Superior temporal gyrus (tissue), 1 donor: ENCODE measurements around the gene MSI2.

ENCODE experiments used
- DNase-seq: peaks from one replicate; pipeline ENCODE4 v3.0.0-alpha.2; 2016; ENCODE audit errors: extremely low spot score

The MSI2 gene

GRCh38 chr17:57536789-57537523 is 280.6 kb downstream of the MSI2 start:
- DNase-seq, result no peak

- no peak for DNase-seq
These were observed 281.4 kb downstream of the MSI2 start for GRCh38 chr17:57537524-57538410.

GRCh38 chr17:57538736-57539456 is 282.6 kb downstream of the MSI2 start:
- DNase-seq, result no peak

- no peak for DNase-seq
These were observed 283.4 kb downstream of the MSI2 start for GRCh38 chr17:57539529-57540301.

GRCh38 chr17:57540596-57540995 is 284.3 kb downstream of the MSI2 start:
- DNase-seq, result no peak

GRCh38 chr17:57541049-57541448 is 284.7 kb downstream of the MSI2 start:
- no peak for DNase-seq

GRCh38 chr17:57541472-57542394 is 285.4 kb downstream of the MSI2 start:
- peak; percentile 49 for DNase-seq

- no peak for DNase-seq
These were observed 286.2 kb downstream of the MSI2 start for GRCh38 chr17:57542510-57542909.

GRCh38 chr17:57543230-57543629 is 286.9 kb downstream of the MSI2 start:
- DNase-seq, result no peak

- DNase-seq, result no peak
These were observed 288.1 kb downstream of the MSI2 start for GRCh38 chr17:57544401-57544800.

GRCh38 chr17:57544834-57545463 is 288.6 kb downstream of the MSI2 start:
- DNase-seq, result no peak

- DNase-seq, result no peak
These were observed 289.5 kb downstream of the MSI2 start for GRCh38 chr17:57545731-57546342.

- no peak for DNase-seq
These were observed 292.4 kb downstream of the MSI2 start for GRCh38 chr17:57548421-57549410.

- DNase-seq, result no peak
These were observed 293.1 kb downstream of the MSI2 start for GRCh38 chr17:57549468-57549867.

- no peak for DNase-seq
These were observed 293.7 kb downstream of the MSI2 start for GRCh38 chr17:57550016-57550415.

GRCh38 chr17:57550668-57551315 is 294.5 kb downstream of the MSI2 start:
- DNase-seq, result no peak

- DNase-seq, result no peak
These were observed 295.2 kb downstream of the MSI2 start for GRCh38 chr17:57551321-57552079.
